K562 (cell line): ENCODE results near the gene ZNF441. TPM values are rescaled to one million over a fixed set of nuclear protein-coding genes. Genes with fewer than 3 reads are reported as not detected.

Source experiments
- CC2D1A ChIP-seq: fragments of 450-650 bp; IDR thresholded peaks from 2 replicates; pipeline ENCODE4 v1.6.1; 2017; ENCODE audit warnings: mild to moderate bottlenecking
- CREB1 ChIP-seq, 2 experiments: sonication (generic) in 1 of 2; formaldehyde crosslinking in 1 of 2; IDR thresholded peaks; 2 replicates each; pipeline versions ENCODE4 v1.6.1 to v1.8.0; 2012 to 2022; ENCODE audit warnings: inconsistent platforms in 1 of 2, mild to moderate bottlenecking in 1 of 2, missing genetic modification reagents in 1 of 2, moderate library complexity in 1 of 2
- DDX20 ChIP-seq: fragments of 450-650 bp; IDR thresholded peaks from 2 replicates; pipeline ENCODE4 v1.6.1; 2016; ENCODE audit warnings: missing genetic modification characterization, low read depth, mild to moderate bottlenecking, missing compliant biosample characterization, moderate library complexity
- HCFC1 ChIP-seq: IDR thresholded peaks from 2 replicates; pipeline ENCODE4 v1.6.1; 2012; ENCODE audit warnings: low read depth, low read length, improper control_type of control experiment
- HMG20A ChIP-seq: fragments of 450-650 bp; formaldehyde crosslinking; conservative IDR thresholded peaks from 2 replicates; pipeline ENCODE4 v1.4.0; 2020; ENCODE audit warnings: mild to moderate bottlenecking, mixed read lengths
- ILK ChIP-seq: fragments of 450-650 bp; IDR thresholded peaks from 2 replicates; pipeline ENCODE4 v1.6.1; 2016; ENCODE audit warnings: missing genetic modification characterization, low read depth, mild to moderate bottlenecking, missing compliant biosample characterization, moderate library complexity, borderline replicate concordance
- JUND ChIP-seq, 2 experiments: IDR thresholded peaks; 2 replicates in 1 of 2; 3 replicates in 1 of 2; pipeline ENCODE4 v1.6.1; 2011; ENCODE audit warnings: borderline replicate concordance in 2 of 2, low read depth in 2 of 2, low read length in 2 of 2, improper control_type of control experiment in 1 of 2, missing biosample characterization in 1 of 2, missing genetic modification characterization in 1 of 2, missing genetic modification reagents in 1 of 2
- KAT7 ChIP-seq: sonication (generic); formaldehyde crosslinking; IDR thresholded peaks from 2 replicates; pipeline ENCODE4 v1.8.0; 2022; ENCODE audit warnings: missing genetic modification reagents, mild to moderate bottlenecking, borderline replicate concordance
- KLF10 ChIP-seq: fragments of 250-450 bp; sonication (Bioruptor Pico); IDR thresholded peaks from 2 replicates; pipeline ENCODE4 v1.6.1; 2021; ENCODE audit warnings: matching md5 sums
- MCM2 ChIP-seq: fragments of 450-650 bp; IDR thresholded peaks from 2 replicates; pipeline ENCODE4 v1.6.1; 2017; ENCODE audit warnings: low read depth, mild to moderate bottlenecking
- MCM3 ChIP-seq: fragments of 450-650 bp; IDR thresholded peaks from 2 replicates; pipeline ENCODE4 v1.6.1; 2016
- MED1 ChIP-seq: sonication (generic); formaldehyde crosslinking; IDR thresholded peaks from 2 replicates; pipeline ENCODE4 v1.8.1; 2023; ENCODE audit warnings: missing genetic modification reagents, borderline replicate concordance
- MEF2D ChIP-seq: conservative IDR thresholded peaks from 2 replicates; pipeline ENCODE4 v1.6.1; 2016; ENCODE audit warnings: low read depth, missing genetic modification characterization, missing compliant biosample characterization
- NFE2 ChIP-seq: IDR thresholded peaks from 2 replicates; pipeline ENCODE4 v1.6.1; 2014; ENCODE audit warnings: antibody characterized with exemption, low read depth
- PHF20 ChIP-seq: fragments of 450-650 bp; IDR thresholded peaks from 2 replicates; pipeline ENCODE4 v1.6.1; 2018; ENCODE audit not compliant: partially characterized antibody
- PYGO2 ChIP-seq: fragments of 450-650 bp; IDR thresholded peaks from 2 replicates; pipeline ENCODE4 v1.6.1; 2016; ENCODE audit warnings: mild to moderate bottlenecking, missing genetic modification characterization, moderate library complexity, missing compliant biosample characterization
- SPI1 ChIP-seq: IDR thresholded peaks from 2 replicates; pipeline ENCODE4 v1.6.1; 2011; ENCODE audit warnings: low read depth, low read length, control low read depth, borderline replicate concordance
- TRIM24 ChIP-seq, 2 experiments: fragments of 450-650 bp; IDR thresholded peaks; 2 replicates each; pipeline ENCODE4 v1.6.1; 2016
- ZBTB43 ChIP-seq: sonication (generic); formaldehyde crosslinking; IDR thresholded peaks from 2 replicates; pipeline ENCODE4 v1.8.0; 2023; ENCODE audit warnings: mild to moderate bottlenecking, missing genetic modification reagents
- ZBTB7A ChIP-seq: IDR thresholded peaks from 2 replicates; pipeline ENCODE4 v1.6.1; 2011; ENCODE audit warnings: low read depth, mild to moderate bottlenecking, low read length, moderate library complexity, borderline replicate concordance; ENCODE audit not compliant: control insufficient read depth
- ZNF232 ChIP-seq: sonication (generic); formaldehyde crosslinking; IDR thresholded peaks from 2 replicates; pipeline ENCODE4 v1.8.0; 2022; ENCODE audit warnings: mild to moderate bottlenecking, missing genetic modification reagents
- ZNF740 ChIP-seq, 3 experiments: fragments of 200-800 bp in 1 of 3; sonication (Bioruptor generic) in 1 of 3; sonication (generic) in 1 of 3; formaldehyde crosslinking in 1 of 3; IDR thresholded peaks; 2 replicates each; pipeline versions ENCODE4 v1.6.1 to v1.8.0; 2016 to 2022; ENCODE audit warnings: mild to moderate bottlenecking in 2 of 3, missing compliant biosample characterization in 2 of 3, missing genetic modification characterization in 2 of 3, missing genetic modification reagents in 1 of 3
- ZNF780A ChIP-seq: fragments of 250-450 bp; sonication (Bioruptor Pico); IDR thresholded peaks from 2 replicates; pipeline ENCODE4 v1.5.0; 2021; ENCODE audit warnings: mild to moderate bottlenecking
- ZNF830 ChIP-seq: fragments of 250-450 bp; sonication (Bioruptor Pico); IDR thresholded peaks from 2 replicates; pipeline ENCODE4 v1.5.0; 2021; ENCODE audit warnings: mild to moderate bottlenecking
- polyA plus RNA-seq, 8 experiments: library from polyadenylated mRNA; depleted of rRNA in 4 of 8; stranded (reverse) in 5 of 8; unstranded in 3 of 8; fragments of >200 nt; fragmentation: Nextera tagmentation in 2 of 8; fragmentation: Illumina TruSeq in 1 of 8; extraction: Ambion mirVana in 2 of 8; extraction: Trizol in 1 of 8; gene quantifications; 2 replicates each; pipeline versions ENCODE4 v1.2.1 to v1.2.3, GENCODE V29; 2011 to 2014; ENCODE audit warnings: inconsistent platforms in 1 of 8, missing spikeins in 1 of 8
- total RNA-seq, 7 experiments: library from RNA; depleted of rRNA in 6 of 7; stranded (reverse); fragments of >200 nt in 6 of 7; fragmentation: Illumina TruSeq in 2 of 7; extraction: Trizol in 2 of 7; gene quantifications; 2 replicates each; pipeline versions ENCODE4 v1.2.1 to v1.2.3, GENCODE V29; 2011 to 2021; ENCODE audit warnings: low replicate concordance in 1 of 7
- TF ChIP-seq, protein P1 (sequence below): fragments of 250-450 bp; sonication (Bioruptor Pico); IDR thresholded peaks from 2 replicates; pipeline ENCODE4 v1.4.0; 2020

ZNF441 gene
- total and polyA plus RNA-seq, 9 of the 15 experiments (the other 6 are each of a cell fraction or from before 2014, with no cell fraction given), result 1.9 to 14.0 (median 7.8) TPM

- TF ChIP-seq KLF10, result no peak
- TF ChIP-seq NFE2, result no peak
- no peak for TF ChIP-seq ZNF780A (CRISPR knock-in tag)
- no peak for TF ChIP-seq MED1 (CRISPR knock-in tag)
- peak; percentile 43; the same call in 1 of the 2 replicates for TF ChIP-seq ZNF740 (CRISPR knock-in tag; IDR thresholded peaks at IDR 0.05)
- no peak for TF ChIP-seq ZNF740 (tag; IDR thresholded peaks at IDR 0.05)
- no peak for TF ChIP-seq ILK (tag)
- no peak for TF ChIP-seq PHF20
- TF ChIP-seq ZBTB7A, result peak; percentile 9; the same call in 1 of the 2 replicates
- no peak for TF ChIP-seq HMG20A (CRISPR knock-in tag)
- TF ChIP-seq ZNF232, result no peak
- no peak for TF ChIP-seq PYGO2
- no peak for TF ChIP-seq CC2D1A
- TF ChIP-seq JUND (IDR thresholded peaks at IDR 0.05; ENCODE audit: borderline replicate concordance, low read depth, low read length), result no peak
- TF ChIP-seq JUND (tag; IDR thresholded peaks at IDR 0.05; ENCODE audit: borderline replicate concordance, low read depth, low read length), result peak; percentile 13; the same call in 1 of the 3 replicates
- no peak for TF ChIP-seq MEF2D (tag)
- peak; percentile 21; the same call in 1 of the 2 replicates for TF ChIP-seq SPI1
- TF ChIP-seq CREB1 (IDR thresholded peaks at IDR 0.05), result no peak
- no peak; the same call in 1 of the 2 replicates for TF ChIP-seq CREB1 (CRISPR knock-in tag; IDR thresholded peaks at IDR 0.05)
- no peak for TF ChIP-seq DDX20 (tag)
- 0 out of 4 replicates have a peak, but pooled peaks of 1 of the 2 experiments have one; percentile 10 for TF ChIP-seq TRIM24 (IDR thresholded peaks at IDR 0.05)
- no peak for TF ChIP-seq ZNF830 (CRISPR knock-in tag)
- TF ChIP-seq MCM2, result no peak
- TF ChIP-seq HCFC1, result no peak
- no peak for TF ChIP-seq ZBTB43
- TF ChIP-seq, protein P1, sequence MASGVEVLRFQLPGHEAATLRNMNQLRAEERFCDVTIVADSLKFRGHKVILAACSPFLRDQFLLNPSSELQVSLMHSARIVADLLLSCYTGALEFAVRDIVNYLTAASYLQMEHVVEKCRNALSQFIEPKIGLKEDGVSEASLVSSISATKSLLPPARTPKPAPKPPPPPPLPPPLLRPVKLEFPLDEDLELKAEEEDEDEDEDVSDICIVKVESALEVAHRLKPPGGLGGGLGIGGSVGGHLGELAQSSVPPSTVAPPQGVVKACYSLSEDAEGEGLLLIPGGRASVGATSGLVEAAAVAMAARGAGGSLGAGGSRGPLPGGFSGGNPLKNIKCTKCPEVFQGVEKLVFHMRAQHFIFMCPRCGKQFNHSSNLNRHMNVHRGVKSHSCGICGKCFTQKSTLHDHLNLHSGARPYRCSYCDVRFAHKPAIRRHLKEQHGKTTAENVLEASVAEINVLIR, result no peak
- TF ChIP-seq MCM3, result no peak
- TF ChIP-seq KAT7, result peak; percentile 60; the same call in 1 of the 2 replicates
Measured at GRCh38 chr19:11737964-11738745, 28.6 kb upstream of the ZNF441 start (continued).
